Calu3 (cell line): ENCODE data around the gene CACNA2D3. TPM values are rescaled to one million over a fixed set of nuclear protein-coding genes. Genes with fewer than 3 reads are reported as not detected.

Source experiments
- BruUV-seq: library from RNA; stranded (reverse); fragments of 400-500 nt; replicated peaks from 2 replicates; lab custom pipeline; 2021; lab: Mats Ljungman, UMichigan
- CTCF ChIA-PET: fragments of 300-600 bp; sonication (Branson Sonifier 250); formaldehyde crosslinking; loops from one replicate; lab custom pipeline; 2022; ENCODE audit warnings: antibody characterized with exemption; lab: Charles Lee
- DNase-seq: peaks from one replicate; pipeline ENCODE4 v3.0.0; 2022
- H3K27ac Mint-ChIP-seq: one replicate; pipeline ENCODE4 v1.8.0; 2022; ENCODE audit warnings: mixed read lengths; ENCODE audit not compliant: unreplicated experiment
- H3K27me3 Mint-ChIP-seq: one replicate; pipeline ENCODE4 v1.8.0; 2022; ENCODE audit warnings: mixed read lengths; ENCODE audit not compliant: unreplicated experiment
- H3K36me3 Mint-ChIP-seq: one replicate; pipeline ENCODE4 v1.8.0; 2022; ENCODE audit warnings: mild to moderate bottlenecking, moderate library complexity, mixed read lengths; ENCODE audit not compliant: insufficient read depth, unreplicated experiment
- H3K4me1 Mint-ChIP-seq: one replicate; pipeline ENCODE4 v1.8.0; 2022; ENCODE audit warnings: mild to moderate bottlenecking, low read depth, mixed read lengths; ENCODE audit not compliant: unreplicated experiment
- H3K4me3 Mint-ChIP-seq: one replicate; pipeline ENCODE4 v1.8.0; 2022; ENCODE audit warnings: mild to moderate bottlenecking, low read depth, moderate library complexity, mixed read lengths; ENCODE audit not compliant: unreplicated experiment
- H3K9me3 Mint-ChIP-seq: one replicate; pipeline ENCODE4 v1.8.0; 2022; ENCODE audit warnings: low read depth, mixed read lengths; ENCODE audit not compliant: unreplicated experiment
- CTCF ChIP-seq: fragments of 200-600 bp; IDR thresholded peaks from one replicate; pipeline ENCODE4 v1.8.0; 2022; ENCODE audit warnings: antibody characterized with exemption; ENCODE audit not compliant: unreplicated experiment
- intact Hi-C: fragments of 100-400 bp; cut with micrococcal nuclease; formaldehyde crosslinking; loops from one replicate; pipeline ENCODE4 v1.10.0; 2022; ENCODE audit not compliant: unreplicated experiment
- total RNA-seq: library from RNA; stranded (reverse); gene quantifications from 2 replicates; pipeline ENCODE4 v1.2.3, GENCODE V29; 2022

The CACNA2D3 gene
- total RNA-seq, 1 experiment from 2014 or later = not detected

- Mint-ChIP-seq H3K27me3 (no peaks in the 10 kb centered on the region), H3K4me3 (no peak overlapping the region), H3K27ac (no peak overlapping the region), H3K4me1 (no peaks in the 10 kb centered on the region), H3K9me3 (peaks cover 15% of the 10 kb centered on the region), H3K36me3 (no peaks in the 10 kb centered on the region)
- no peak for DNase-seq
- CTCF ChIA-PET = no interaction called here
- TF ChIP-seq CTCF = no peak
- no TSS peak for BruUV-seq
- intact Hi-C loops = no loop called here
These were observed 569.0 kb downstream of the CACNA2D3 start for GRCh38 chr3:54691289-54691771.

DNA sequence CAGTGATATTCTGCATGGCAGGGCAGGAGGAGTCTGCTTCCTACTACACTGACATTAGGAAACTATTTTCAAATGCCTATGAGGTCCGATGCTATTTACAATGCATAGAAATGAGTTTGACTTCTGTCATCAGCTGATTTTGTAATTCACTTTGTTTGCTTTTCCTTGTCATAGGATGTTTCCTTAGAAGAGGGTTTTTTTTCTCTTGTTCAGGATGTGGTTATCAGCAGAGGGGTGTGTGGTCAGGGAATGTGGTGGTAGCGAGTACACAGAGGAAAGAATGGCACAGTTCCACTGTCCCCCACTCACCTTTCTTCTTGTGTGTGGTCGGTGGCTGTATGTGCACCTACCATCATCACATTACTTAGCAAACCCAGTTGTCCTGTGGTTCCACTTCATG, 574.0 kb downstream of the CACNA2D3 start:
- no peak overlapping the region for H3K4me3 Mint-ChIP-seq
- CTCF ChIA-PET = no interaction called here
- DNase-seq = no peak
- peaks cover 5% of the 10 kb centered on the region for H3K9me3 Mint-ChIP-seq
- intact Hi-C loops = no loop called here
- no peaks in the 10 kb centered on the region for H3K36me3 Mint-ChIP-seq
- no peaks in the 10 kb centered on the region for H3K4me1 Mint-ChIP-seq
- H3K27ac Mint-ChIP-seq = no peak overlapping the region
- no peaks in the 10 kb centered on the region for H3K27me3 Mint-ChIP-seq
- TF ChIP-seq CTCF = no peak
- no TSS peak for BruUV-seq

DNA sequence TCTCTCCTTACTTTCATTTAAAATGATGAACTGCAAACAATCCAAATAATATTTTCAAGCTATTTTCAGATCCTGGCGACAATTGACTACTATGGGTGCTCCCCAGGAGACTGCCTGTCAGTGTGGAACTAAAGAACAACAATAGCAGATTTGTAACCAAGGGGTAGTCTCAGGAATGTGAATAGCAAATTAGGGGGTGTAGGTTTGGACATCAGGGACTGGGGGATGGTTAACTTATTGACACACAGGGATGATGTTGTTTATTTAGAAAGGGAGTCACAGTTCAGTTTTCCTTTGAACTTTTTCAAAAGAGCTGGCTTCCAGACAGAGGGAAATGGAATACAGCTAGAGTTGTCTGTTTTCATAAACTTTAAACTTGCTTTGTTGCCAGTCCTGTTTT, 575.7 kb downstream of the CACNA2D3 start:
- Mint-ChIP-seq H3K9me3 (peaks cover 3% of the 10 kb centered on the region), H3K4me3 (no peak overlapping the region), H3K27ac (no peak overlapping the region), H3K27me3 (no peaks in the 10 kb centered on the region), H3K36me3 (no peaks in the 10 kb centered on the region), H3K4me1 (no peaks in the 10 kb centered on the region)
- intact Hi-C loops = no loop called here
- no TSS peak for BruUV-seq
- CTCF ChIA-PET = no interaction called here
- no peak for DNase-seq
- TF ChIP-seq CTCF = no peak

DNA sequence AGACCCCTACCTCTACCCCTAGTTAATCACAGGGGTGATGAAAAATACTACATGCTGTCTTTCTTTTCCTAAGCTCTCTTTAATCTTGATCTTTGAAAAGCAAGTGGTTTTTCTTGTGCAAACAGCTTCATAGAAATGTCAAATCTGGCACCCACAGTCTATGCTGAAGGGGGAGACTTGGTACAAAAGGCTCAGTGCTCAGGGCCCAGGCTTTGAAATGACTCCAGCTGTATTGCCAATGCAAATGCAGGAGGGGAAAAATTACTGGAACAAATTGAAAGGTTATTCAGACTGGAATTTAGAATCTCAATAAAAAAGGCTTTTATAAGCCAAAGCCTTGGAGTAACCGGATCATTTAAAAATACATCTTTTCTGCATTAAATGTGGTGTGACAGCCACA, 581.6 kb downstream of the CACNA2D3 start:
- H3K36me3 Mint-ChIP-seq = no peaks in the 10 kb centered on the region

More for the DNA sequence above, 581.6 kb downstream of the CACNA2D3 start:
- no peak for TF ChIP-seq CTCF
- BruUV-seq = no TSS peak
- H3K27ac Mint-ChIP-seq = no peak overlapping the region
- no peak overlapping the region for H3K4me3 Mint-ChIP-seq
- H3K27me3 Mint-ChIP-seq = no peaks in the 10 kb centered on the region
- intact Hi-C loops = no loop called here
- no peaks in the 10 kb centered on the region for H3K4me1 Mint-ChIP-seq
- peaks cover 7% of the 10 kb centered on the region for H3K9me3 Mint-ChIP-seq
- CTCF ChIA-PET = no interaction called here
- DNase-seq = no peak
